T1000 (cell line): ENCODE measurements around the gene SLC22A3.
"Not testable (repeated sequence)": the region's sequence is repeated elsewhere in the genome, so short reads cannot be mapped to it uniquely, and the experiment has no call there.

Source experiments
- DNase-seq: peaks from one replicate; lab custom pipeline; 2025; ENCODE audit warnings: mixed read lengths; lab: John Stamatoyannopoulos, UW

SLC22A3 gene

GRCh38 chr6:160374836-160375560 is 26.8 kb downstream of the SLC22A3 start:
- no peak for DNase-seq

- DNase-seq: no peak
Observed at GRCh38 chr6:160375561-160375949, 27.4 kb downstream of the SLC22A3 start.

- DNase-seq: no peak
Observed at GRCh38 chr6:160376445-160376844, 28.3 kb downstream of the SLC22A3 start.

- DNase-seq: no peak
Observed at GRCh38 chr6:160378218-160378617, 30.0 kb downstream of the SLC22A3 start.

GRCh38 chr6:160378882-160379281 is 30.7 kb downstream of the SLC22A3 start:
- no peak for DNase-seq

GRCh38 chr6:160379466-160379865 is 31.3 kb downstream of the SLC22A3 start:
- no peak for DNase-seq

GRCh38 chr6:160382946-160383345 is 34.8 kb downstream of the SLC22A3 start:
- DNase-seq: no peak

GRCh38 chr6:160386869-160387530 is 38.8 kb downstream of the SLC22A3 start:
- DNase-seq: peak; percentile 35

GRCh38 chr6:160387916-160388643 is 39.9 kb downstream of the SLC22A3 start:
- DNase-seq: no peak

GRCh38 chr6:160388922-160389321 is 40.7 kb downstream of the SLC22A3 start:
- no peak for DNase-seq

GRCh38 chr6:160391419-160392116 is 43.4 kb downstream of the SLC22A3 start:
- DNase-seq: peak; percentile 35

- DNase-seq: not testable (repeated sequence)
Observed at GRCh38 chr6:160393442-160393841, 45.3 kb downstream of the SLC22A3 start.

GRCh38 chr6:160393891-160394653 is 45.9 kb downstream of the SLC22A3 start:
- no peak for DNase-seq

GRCh38 chr6:160394654-160395035 is 46.5 kb downstream of the SLC22A3 start:
- DNase-seq: no peak

GRCh38 chr6:160395187-160395586 is 47.0 kb downstream of the SLC22A3 start:
- no peak for DNase-seq

GRCh38 chr6:160396292-160396691 is 48.1 kb downstream of the SLC22A3 start:
- DNase-seq: no peak

- DNase-seq: no peak
Observed at GRCh38 chr6:160398674-160399271, 50.6 kb downstream of the SLC22A3 start.

- no peak for DNase-seq
Observed at GRCh38 chr6:160400446-160400845, 52.3 kb downstream of the SLC22A3 start.

- DNase-seq: no peak
Observed at GRCh38 chr6:160408528-160408927, 60.4 kb downstream of the SLC22A3 start.

- DNase-seq: no peak
Observed at GRCh38 chr6:160412993-160413392, 64.8 kb downstream of the SLC22A3 start.

- no peak for DNase-seq
Observed at GRCh38 chr6:160417146-160417545, 69.0 kb downstream of the SLC22A3 start.
